HCT116 (cell line): ENCODE data around the gene PNPLA2. TPM values are rescaled to one million over a fixed set of nuclear protein-coding genes. Genes with fewer than 3 reads are reported as not detected.

ENCODE experiments used
- ATAC-seq: fragments of 200-7000 bp; cut with Tn5 transposase; 2 replicates; pipeline ENCODE4 v1.9.1; 2020; ENCODE audit warnings: mild to moderate bottlenecking, moderate library complexity
- BruUV-seq: library from RNA; stranded (reverse); fragments of 400-500 nt; replicated peaks from 2 replicates; lab custom pipeline; 2021; lab: Mats Ljungman, UMichigan
- CTCF ChIA-PET: fragments of 300-600 bp; sonication (Branson Sonifier 250); formaldehyde crosslinking; loops from one replicate; lab custom pipeline; 2021; ENCODE audit warnings: antibody characterized with exemption; lab: Charles Lee
- POLR2A ChIA-PET: fragments of 300-600, 350-600 bp; sonication (Branson Sonifier 250); formaldehyde crosslinking; loops from one replicate; lab custom pipeline; 2021; ENCODE audit warnings: antibody characterized with exemption; lab: Charles Lee
- RAD21 ChIA-PET, 2 experiments: fragments of 300-600 bp; sonication (Branson Sonifier 250); formaldehyde crosslinking; loops; one replicate each; lab custom pipeline; 2023; ENCODE audit warnings: low total read pairs in 2 of 2; ENCODE audit not compliant: uncharacterized antibody in 2 of 2, unreplicated experiment in 2 of 2, low non-redundant PET in 1 of 2; lab: Charles Lee
- DNase-seq: peaks from one replicate; pipeline ENCODE4 v3.0.0-alpha.2; 2010; ENCODE audit warnings: low read depth, low spot score
- H2AFZ ChIP-seq: fragments of 200-600 bp; shearing (Covaris generic), sonication (generic); 2 replicates; pipeline ENCODE4 v1.6.1; 2017; ENCODE audit warnings: low read depth, mixed run types, mixed read lengths, antibody characterized with exemption, low read length; ENCODE audit not compliant: poor library complexity, severe bottlenecking
- H3K27ac ChIP-seq: 2 replicates; pipeline ENCODE4 v1.5.1; 2012; ENCODE audit warnings: low read depth, low read length
- H3K27me3 ChIP-seq: fragments of 200-600 bp; sonication (generic); 2 replicates; pipeline ENCODE4 v1.6.1; 2016; ENCODE audit warnings: mixed run types, low read length, mixed read lengths; ENCODE audit not compliant: insufficient read depth
- H3K36me3 ChIP-seq, 2 experiments: fragments of 200-500 bp in 1 of 2; fragments of 200-600 bp in 1 of 2; sonication (Bioruptor generic) in 1 of 2; sonication (generic) in 1 of 2; 2 replicates each; pipeline versions ENCODE4 v1.5.1 to v1.6.1; 2014 to 2016; ENCODE audit warnings: low read length in 2 of 2, inconsistent platforms in 1 of 2, mixed read lengths in 1 of 2, mixed run types in 1 of 2; ENCODE audit not compliant: insufficient read depth in 2 of 2, control insufficient read depth in 1 of 2
- H3K4me1 ChIP-seq, 2 experiments: fragments of 200-600 bp in 1 of 2; sonication (generic) in 1 of 2; 2 replicates each; pipeline versions ENCODE4 v1.5.1 to v1.6.1; 2012 to 2017; ENCODE audit warnings: low read length in 2 of 2, inconsistent platforms in 1 of 2, mild to moderate bottlenecking in 1 of 2, mixed read lengths in 1 of 2, mixed run types in 1 of 2, moderate library complexity in 1 of 2; ENCODE audit not compliant: insufficient read depth in 2 of 2, control insufficient read depth in 1 of 2
- H3K4me2 ChIP-seq: fragments of 200-600 bp; sonication (generic); 2 replicates; pipeline ENCODE4 v1.6.1; 2017; ENCODE audit warnings: mixed run types, low read length, mixed read lengths
- H3K4me3 ChIP-seq, 2 experiments: fragments of 200-600 bp in 1 of 2; sonication (generic) in 1 of 2; replicated peaks in 1 of 2; 2 replicates each; pipeline ENCODE4 v1.5.1; 2011 to 2016; ENCODE audit warnings: low read length in 2 of 2, control low read depth in 1 of 2, low read depth in 1 of 2, mild to moderate bottlenecking in 1 of 2, mixed read lengths in 1 of 2, mixed run types in 1 of 2
- H3K79me2 ChIP-seq: fragments of 200-600 bp; sonication (generic); 2 replicates; pipeline ENCODE4 v1.6.1; 2017; ENCODE audit warnings: mild to moderate bottlenecking, mixed run types, low read length, moderate library complexity, mixed read lengths; ENCODE audit not compliant: insufficient read depth
- H3K9ac ChIP-seq: fragments of 200-600 bp; sonication (generic); 2 replicates; pipeline ENCODE4 v1.6.1; 2016; ENCODE audit warnings: low read length, mixed read lengths
- H3K9me2 ChIP-seq: fragments of 200-600 bp; sonication (generic), shearing (Covaris generic); 2 replicates; pipeline ENCODE4 v1.6.1; 2017; ENCODE audit warnings: mixed run types, mild to moderate bottlenecking, moderate library complexity; ENCODE audit not compliant: insufficient read depth
- H3K9me3 ChIP-seq, 2 experiments: fragments of 200-500 bp in 1 of 2; fragments of 200-600 bp in 1 of 2; sonication (Bioruptor generic) in 1 of 2; sonication (generic) in 1 of 2; 2 replicates each; pipeline ENCODE4 v1.6.1; 2014 to 2017; ENCODE audit warnings: low read length in 2 of 2, mixed read lengths in 2 of 2, inconsistent platforms in 1 of 2, low read depth in 1 of 2, mild to moderate bottlenecking in 1 of 2, mixed run types in 1 of 2, moderate library complexity in 1 of 2; ENCODE audit not compliant: control insufficient read depth in 1 of 2, insufficient read depth in 1 of 2
- H4K20me1 ChIP-seq: fragments of 200-600 bp; sonication (generic), shearing (Covaris generic); 2 replicates; pipeline ENCODE4 v1.6.1; 2017; ENCODE audit warnings: mixed run types, mild to moderate bottlenecking, moderate library complexity; ENCODE audit not compliant: insufficient read depth
- CEBPB ChIP-seq: IDR thresholded peaks from 2 replicates; pipeline ENCODE4 v1.6.1; 2012; ENCODE audit warnings: low read depth
- EGR1 ChIP-seq: IDR thresholded peaks from 2 replicates; pipeline ENCODE4 v1.6.1; 2012; ENCODE audit warnings: low read depth
- SP1 ChIP-seq: IDR thresholded peaks from 2 replicates; pipeline ENCODE4 v1.6.1; 2012; ENCODE audit warnings: low read depth
- YY1 ChIP-seq: IDR thresholded peaks from 2 replicates; pipeline ENCODE4 v1.6.1; 2011; ENCODE audit warnings: low read length, low read depth, moderate library complexity, mild to moderate bottlenecking; ENCODE audit not compliant: insufficient replicate concordance; ENCODE audit errors: extremely low read depth
- ZBTB33 ChIP-seq: IDR thresholded peaks from 2 replicates; pipeline ENCODE4 v1.6.1; 2011; ENCODE audit warnings: mild to moderate bottlenecking, low read length, moderate library complexity; ENCODE audit not compliant: insufficient replicate concordance; ENCODE audit errors: extremely low read depth
- intact Hi-C: fragments of 100-400 bp; cut with micrococcal nuclease; formaldehyde crosslinking; loops from 2 replicates; pipeline ENCODE4 v1.10.0; 2022
- total RNA-seq: library from RNA; stranded (reverse); gene quantifications from one replicate; pipeline ENCODE4 v1.2.1, GENCODE V29; 2021; ENCODE audit not compliant: unreplicated experiment

Gene PNPLA2
- total RNA-seq, 1 experiment from 2014 or later: 124 TPM

DNA sequence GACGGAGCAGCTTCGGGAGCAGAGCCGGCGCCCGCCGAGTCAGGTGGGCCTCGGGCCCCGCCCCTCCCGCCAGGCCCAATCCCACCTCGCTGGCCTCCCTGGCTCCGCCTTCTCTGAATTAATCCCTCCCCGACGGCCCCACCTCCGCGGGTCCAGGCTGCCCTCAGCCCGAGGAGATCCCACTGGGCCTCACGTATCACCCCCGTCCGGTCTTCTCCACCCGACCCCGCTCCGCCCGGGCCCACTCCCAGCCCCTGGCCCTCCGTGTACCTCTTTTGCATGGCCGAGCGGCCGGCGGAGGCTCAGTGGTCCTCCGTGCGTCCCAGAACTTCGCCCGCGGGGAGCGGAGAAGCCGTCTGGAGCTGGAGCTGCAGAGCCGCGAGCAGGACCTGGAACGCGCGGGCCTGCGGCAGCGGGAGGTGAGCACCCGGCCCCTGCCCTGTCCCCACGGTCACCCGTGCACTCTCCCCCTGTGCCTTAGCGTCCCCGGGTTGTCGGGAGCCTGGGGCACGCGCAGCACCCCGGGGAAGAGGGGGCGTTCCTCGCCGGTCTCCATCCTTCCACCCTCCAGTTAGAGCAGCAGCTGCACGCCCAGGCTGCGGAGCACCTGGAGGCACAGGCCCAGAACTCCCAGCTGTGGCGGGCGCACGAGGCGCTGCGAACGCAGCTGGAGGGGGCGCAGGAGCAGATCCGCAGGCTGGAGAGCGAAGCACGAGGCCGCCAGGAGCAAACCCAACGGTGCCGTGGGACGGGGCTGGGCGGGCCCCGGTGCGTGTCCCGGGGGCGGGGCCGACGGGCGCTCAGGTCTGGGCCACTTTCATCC, 11.8 kb downstream of the PNPLA2 start:
- no TSS peak for BruUV-seq
- Histone ChIP-seq H4K20me1 (peaks cover 6% of the 10 kb centered on the region; the same call in 1 of the 2 replicates), H3K4me2 (no peak overlapping the region), H3K4me3 (no peak overlapping the region), H3K9me2 (no peaks in the 10 kb centered on the region), H3K27me3 (no peaks in the 10 kb centered on the region), H3K9me3 (no peaks in the 10 kb centered on the region), H3K4me1 (peaks cover 35 to 62% of the 10 kb centered on the region in 2 experiments), H3K36me3 (no peaks in the 10 kb centered on the region), H3K79me2 (peaks cover 32% of the 10 kb centered on the region), H3K27ac (no peak overlapping the region; the same call in 1 of the 2 replicates), H3K9ac (no peak overlapping the region), H2AFZ (no peak overlapping the region)
- intact Hi-C loops: no loop called here
- TF ChIP-seq SP1 (no peak), ZBTB33 (no peak), CEBPB (no peak), EGR1 (no peak), YY1 (no peak)
- ChIA-PET RAD21 (no interaction called here), POLR2A (interaction anchor here (0.9 to 1.4 kb wide), 3 partner anchors 8 to 12 kb away, joined by 3 to 12 read pairs (median 3); partner anchors contain the start of genes PNPLA2, POLR2L and TSPAN4), CTCF (no interaction called here)
- ATAC-seq (no peak), DNase-seq (no peak)
